H1 (cell line): Measurements from ENCODE around the gene LCN2. TPM values are rescaled to one million over a fixed set of nuclear protein-coding genes. Genes with fewer than 3 reads are reported as not detected.
"Not testable (repeated sequence)": the region's sequence is repeated elsewhere in the genome, so short reads cannot be mapped to it uniquely, and the experiment has no call there.

Experiments
- CTCF ChIA-PET: fragments of 300-600 bp; sonication (Branson Sonifier 250); formaldehyde crosslinking; loops from one replicate; lab custom pipeline; 2021; ENCODE audit not compliant: partially characterized antibody; lab: Charles Lee
- POLR2A ChIA-PET: fragments of 300-600 bp; sonication (Branson Sonifier 250); formaldehyde crosslinking; loops from one replicate; lab custom pipeline; 2021; ENCODE audit warnings: inconsistent platforms; ENCODE audit not compliant: partially characterized antibody; lab: Charles Lee
- DNase-seq, 2 experiments: peaks; one replicate each; pipeline versions ENCODE4 v3.0.0 to v3.0.0-alpha.2; 2010 to 2022; ENCODE audit warnings: low spot score in 2 of 2, low read depth in 1 of 2, mixed read lengths in 1 of 2
- FAIRE-seq: peaks from 2 replicates; lab custom pipeline; 2011; peaks lifted over from hg19 to GRCh38; lab: Jason Lieb, UNC
- H2AFZ ChIP-seq: 2 replicates; pipeline ENCODE4 v1.8.1; 2012; ENCODE audit warnings: low read length, inconsistent platforms
- H2AK5ac ChIP-seq: 2 replicates; pipeline ENCODE4 v1.6.1; 2013; ENCODE audit warnings: low read depth, low read length
- H2BK120ac ChIP-seq: replicated peaks from 2 replicates; pipeline ENCODE3; 2013; ENCODE audit warnings: low read depth, low read length, inconsistent platforms
- H2BK12ac ChIP-seq: 2 replicates; pipeline ENCODE4 v1.6.1; 2013; ENCODE audit warnings: low read depth, low read length
- H2BK15ac ChIP-seq: 2 replicates; pipeline ENCODE4 v1.6.1; 2013; ENCODE audit warnings: low read length
- H2BK20ac ChIP-seq: 2 replicates; pipeline ENCODE4 v1.6.1; 2013; ENCODE audit warnings: low read length
- H2BK5ac ChIP-seq: 2 replicates; pipeline ENCODE4 v1.6.1; 2013; ENCODE audit warnings: low read depth, low read length
- H3K14ac ChIP-seq: 2 replicates; pipeline ENCODE4 v1.6.1; 2013; ENCODE audit warnings: inconsistent platforms; ENCODE audit not compliant: insufficient read length
- H3K18ac ChIP-seq: 2 replicates; pipeline ENCODE4 v1.6.1; 2013; ENCODE audit warnings: low read length; ENCODE audit errors: extremely low read depth
- H3K23ac ChIP-seq: 2 replicates; pipeline ENCODE4 v1.6.1; 2013; ENCODE audit warnings: inconsistent platforms; ENCODE audit not compliant: insufficient read length
- H3K23me2 ChIP-seq: 2 replicates; pipeline ENCODE4 v1.6.1; 2013; ENCODE audit warnings: low read depth, low read length
- H3K27ac ChIP-seq: 2 replicates; pipeline ENCODE4 v1.6.1; 2011; ENCODE audit warnings: low read depth, low read length, inconsistent platforms
- H3K27me3 ChIP-seq, 4 experiments: replicated peaks in 1 of 4; 1 replicate in 1 of 4; 2 replicates in 3 of 4; pipeline versions ENCODE4 v1.6.1 to v1.8.1; 2011 to 2013; ENCODE audit warnings: low read length in 3 of 4, mild to moderate bottlenecking in 3 of 4, inconsistent platforms in 2 of 4, mixed read lengths in 2 of 4, moderate library complexity in 1 of 4; ENCODE audit not compliant: control insufficient read depth in 3 of 4, insufficient read depth in 3 of 4; ENCODE audit errors: extremely low read depth in 1 of 4
- H3K36me3 ChIP-seq, 4 experiments: 2 replicates each; pipeline versions ENCODE4 v1.6.1 to v1.8.1; 2011 to 2013; ENCODE audit warnings: mild to moderate bottlenecking in 4 of 4, low read length in 3 of 4, moderate library complexity in 2 of 4, control low read depth in 1 of 4, inconsistent platforms in 1 of 4; ENCODE audit not compliant: insufficient read depth in 4 of 4, control insufficient read depth in 2 of 4
- H3K4ac ChIP-seq: replicated peaks from 2 replicates; pipeline ENCODE3; 2013; ENCODE audit warnings: low read length, low read depth, mixed read lengths, inconsistent platforms; ENCODE audit not compliant: insufficient read length
- H3K4me1 ChIP-seq, 4 experiments: replicated peaks in 1 of 4; 1 replicate in 1 of 4; 2 replicates in 3 of 4; pipeline versions ENCODE4 v1.6.1 to v1.8.1; 2011 to 2013; ENCODE audit warnings: low read length in 3 of 4, inconsistent platforms in 2 of 4, mixed read lengths in 1 of 4; ENCODE audit not compliant: insufficient read depth in 4 of 4, control insufficient read depth in 3 of 4
- H3K4me2 ChIP-seq, 2 experiments: 2 replicates each; pipeline versions ENCODE4 v1.6.1 to v1.8.1; 2011 to 2013; ENCODE audit warnings: low read depth in 2 of 2, low read length in 2 of 2, control low read depth in 1 of 2, inconsistent platforms in 1 of 2, mild to moderate bottlenecking in 1 of 2; ENCODE audit not compliant: insufficient read depth in 1 of 2
- H3K4me3 ChIP-seq, 4 experiments: fragments of 200-600, 300-600 bp in 1 of 4; sonication (generic), shearing (Covaris generic), sonication (Bioruptor Twin) in 1 of 4; 2 replicates each; pipeline versions ENCODE4 v1.5.1 to v1.8.1; 2011 to 2016; ENCODE audit warnings: low read length in 4 of 4, low read depth in 3 of 4, control low read depth in 2 of 4, inconsistent platforms in 2 of 4, mild to moderate bottlenecking in 2 of 4, mixed read lengths in 1 of 4, moderate library complexity in 1 of 4; ENCODE audit not compliant: insufficient read depth in 2 of 4; ENCODE audit errors: extremely low read depth in 1 of 4
- H3K56ac ChIP-seq: replicated peaks from 2 replicates; pipeline ENCODE3; 2013; ENCODE audit warnings: low read depth, mild to moderate bottlenecking, mixed read lengths, low read length, inconsistent platforms; ENCODE audit not compliant: insufficient read length
- H3K79me1 ChIP-seq: 2 replicates; pipeline ENCODE4 v1.6.1; 2013; ENCODE audit warnings: low read depth, low read length, control low read depth
- H3K79me2 ChIP-seq, 2 experiments: 2 replicates each; pipeline versions ENCODE4 v1.6.1 to v1.8.1; 2012 to 2013; ENCODE audit warnings: low read length in 2 of 2, mild to moderate bottlenecking in 2 of 2, inconsistent platforms in 1 of 2; ENCODE audit not compliant: insufficient read depth in 2 of 2, control insufficient read depth in 1 of 2
- H3K9ac ChIP-seq, 4 experiments: replicated peaks in 1 of 4; 1 replicate in 1 of 4; 2 replicates in 3 of 4; pipeline versions ENCODE4 v1.6.1 to v1.8.1; 2011 to 2013; ENCODE audit warnings: low read depth in 3 of 4, low read length in 3 of 4, control low read depth in 2 of 4, mild to moderate bottlenecking in 2 of 4, moderate library complexity in 2 of 4, inconsistent platforms in 1 of 4; ENCODE audit errors: extremely low read depth in 1 of 4
- H3K9me3 ChIP-seq, 2 experiments: 2 replicates each; pipeline versions ENCODE4 v1.6.1 to v1.8.1; 2012 to 2013; ENCODE audit warnings: mild to moderate bottlenecking in 2 of 2, moderate library complexity in 2 of 2, control low read depth in 1 of 2, inconsistent platforms in 1 of 2, low read depth in 1 of 2, low read length in 1 of 2, mixed read lengths in 1 of 2; ENCODE audit not compliant: insufficient read depth in 2 of 2
- H4K20me1 ChIP-seq, 2 experiments: replicated peaks in 1 of 2; 2 replicates each; pipeline versions ENCODE3 to v1.8.1; 2011 to 2013; ENCODE audit warnings: inconsistent platforms in 2 of 2, low read length in 2 of 2, mild to moderate bottlenecking in 1 of 2; ENCODE audit not compliant: insufficient read depth in 2 of 2, control insufficient read depth in 1 of 2
- H4K5ac ChIP-seq: 2 replicates; pipeline ENCODE4 v1.6.1; 2013; ENCODE audit warnings: low read length, low read depth, mixed read lengths, inconsistent platforms; ENCODE audit not compliant: insufficient read length
- H4K8ac ChIP-seq: 2 replicates; pipeline ENCODE4 v1.8.0; 2013; ENCODE audit warnings: mild to moderate bottlenecking, moderate library complexity, low read length, inconsistent platforms; ENCODE audit not compliant: insufficient read depth; ENCODE audit errors: extremely low read depth
- H4K91ac ChIP-seq: replicated peaks from 2 replicates; pipeline ENCODE3; 2013; ENCODE audit warnings: low read length, mixed read lengths, inconsistent platforms; ENCODE audit not compliant: insufficient read length
- WGBS, 2 experiments: shearing (Covaris generic) in 1 of 2; methylation state at CpG; one replicate each; pipeline versions ENCODE4 v1.1.6 to v1.1.7; 2013 to 2015; ENCODE audit warnings: low lambda C conversion rate in 2 of 2, mixed read lengths in 2 of 2, inconsistent platforms in 1 of 2, low coverage in 1 of 2, missing lambda C conversion rate in 1 of 2; ENCODE audit not compliant: insufficient replicate concordance in 2 of 2, insufficient coverage in 1 of 2, insufficient read length in 1 of 2; ENCODE audit errors: extremely low coverage in 1 of 2, missing lambda C conversion rate in 1 of 2; 5-methylcytosine and 5-hydroxymethylcytosine counted together
- polyA plus RNA-seq, 7 experiments: library from polyadenylated mRNA; depleted of rRNA in 3 of 7; stranded (reverse) in 5 of 7; unstranded in 2 of 7; fragments of >200 nt in 5 of 7; fragments of 200-250 nt in 2 of 7; gene quantifications; 1 replicate in 5 of 7; 2 replicates in 1 of 7; 4 replicates in 1 of 7; pipeline versions ENCODE4 v1.2.1 to v1.2.3, GENCODE V29; 2011 to 2013; ENCODE audit warnings: missing spikeins in 2 of 7, mixed read lengths in 2 of 7
- total RNA-seq: library from RNA; stranded (reverse); fragmentation: NEBNext Ultra II Directional; extraction: Animal tissue kit (Norgen Biotek cat#: 25700); gene quantifications from 2 replicates; pipeline ENCODE4 v1.2.1, GENCODE V29; 2021
- TF ChIP-seq, protein P1 (sequence below), 3 experiments: IDR thresholded peaks; 1 replicate in 2 of 3; 2 replicates in 1 of 3; pipeline versions ENCODE4 v1.5.1 to v1.6.1; 2011; ENCODE audit warnings: low read length in 3 of 3, mild to moderate bottlenecking in 3 of 3, inconsistent platforms in 2 of 3, low read depth in 1 of 3, moderate library complexity in 1 of 3; ENCODE audit not compliant: insufficient read depth in 1 of 3; ENCODE audit errors: control extremely low read depth in 1 of 3

LCN2 gene
- total and polyA plus RNA-seq, 2 of the 8 experiments (the other 6 are each of a cell fraction or from before 2014, with no cell fraction given): 1.1 to 1.6 TPM

DNA sequence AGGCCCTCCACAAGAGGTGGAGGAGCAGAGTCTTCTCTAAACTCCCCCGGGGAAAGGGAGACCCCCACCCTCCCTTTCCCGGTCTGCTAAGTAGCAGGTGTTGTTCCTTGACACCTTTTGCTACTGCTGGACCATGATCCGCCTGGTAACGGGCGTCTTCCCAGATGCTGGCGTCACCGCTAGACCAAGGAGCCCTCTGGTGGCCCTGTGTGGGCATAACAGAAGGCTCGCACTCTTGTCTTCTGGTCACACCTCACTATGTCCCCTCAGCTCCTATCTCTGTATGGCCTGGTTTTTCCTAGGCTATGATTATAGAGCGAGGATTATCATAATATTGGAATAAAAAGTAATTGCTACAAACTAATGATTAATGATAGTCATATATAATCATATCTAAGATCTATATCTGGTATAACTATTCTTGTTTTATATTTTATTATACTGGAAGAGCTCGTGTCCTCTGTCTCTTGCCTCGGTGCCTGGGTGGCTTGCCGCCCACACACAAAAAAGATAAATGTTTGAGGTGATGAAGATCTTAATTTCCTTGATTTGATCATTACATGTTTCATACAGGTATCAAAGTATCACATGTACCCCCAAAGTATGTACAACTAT, 19.2 kb upstream of the LCN2 start:
- not testable (repeated sequence) for H3K79me1 ChIP-seq, H3K9me3 ChIP-seq, H3K36me3 ChIP-seq, H3K4ac ChIP-seq, H2BK15ac ChIP-seq, H2BK5ac ChIP-seq, H3K23ac ChIP-seq, H3K27ac ChIP-seq, H3K14ac ChIP-seq, H3K56ac ChIP-seq, H3K4me3 ChIP-seq, H4K8ac ChIP-seq, H4K91ac ChIP-seq, H3K4me2 ChIP-seq, H3K27me3 ChIP-seq, H2BK12ac ChIP-seq, H2BK20ac ChIP-seq, H3K4me1 ChIP-seq, H3K23me2 ChIP-seq, H4K5ac ChIP-seq, H3K18ac ChIP-seq, H2AK5ac ChIP-seq, H3K9ac ChIP-seq, FAIRE-seq, H2BK120ac ChIP-seq, H4K20me1 ChIP-seq, H2AFZ ChIP-seq
- POLR2A ChIA-PET: interaction anchor here (3.2 to 4.2 kb wide), 2 partner anchors 12 to 31 kb away, joined by 13 to 21 read pairs; partner anchors contain the start of gene BBLN
- DNase-seq: peak in 1 of 2 experiments; percentile 82
- TF ChIP-seq, protein P1, sequence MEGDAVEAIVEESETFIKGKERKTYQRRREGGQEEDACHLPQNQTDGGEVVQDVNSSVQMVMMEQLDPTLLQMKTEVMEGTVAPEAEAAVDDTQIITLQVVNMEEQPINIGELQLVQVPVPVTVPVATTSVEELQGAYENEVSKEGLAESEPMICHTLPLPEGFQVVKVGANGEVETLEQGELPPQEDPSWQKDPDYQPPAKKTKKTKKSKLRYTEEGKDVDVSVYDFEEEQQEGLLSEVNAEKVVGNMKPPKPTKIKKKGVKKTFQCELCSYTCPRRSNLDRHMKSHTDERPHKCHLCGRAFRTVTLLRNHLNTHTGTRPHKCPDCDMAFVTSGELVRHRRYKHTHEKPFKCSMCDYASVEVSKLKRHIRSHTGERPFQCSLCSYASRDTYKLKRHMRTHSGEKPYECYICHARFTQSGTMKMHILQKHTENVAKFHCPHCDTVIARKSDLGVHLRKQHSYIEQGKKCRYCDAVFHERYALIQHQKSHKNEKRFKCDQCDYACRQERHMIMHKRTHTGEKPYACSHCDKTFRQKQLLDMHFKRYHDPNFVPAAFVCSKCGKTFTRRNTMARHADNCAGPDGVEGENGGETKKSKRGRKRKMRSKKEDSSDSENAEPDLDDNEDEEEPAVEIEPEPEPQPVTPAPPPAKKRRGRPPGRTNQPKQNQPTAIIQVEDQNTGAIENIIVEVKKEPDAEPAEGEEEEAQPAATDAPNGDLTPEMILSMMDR (IDR thresholded peaks at IDR 0.05; ENCODE audit: control extremely low read depth in 1 of 3, insufficient read depth in 1 of 3, low read depth in 1 of 3, low read length in 3 of 3): peak in 1 of 3 experiments; percentile 4; a peak in 1 of 4 replicates
- CTCF ChIA-PET: interaction anchor here (0.8 to 9.9 kb wide), 6 partner anchors 10 to 187 kb away, joined by 3 to 74 read pairs (median 11); partner anchors contain the start of gene LCN2
- peaks cover 0 to 15% of the 10 kb centered on the region in 2 experiments; a peak in 1 of 4 replicates for H3K79me2 ChIP-seq
- WGBS, 2 experiments: 36% methylated on average over 10 of the region's 12 CpGs; no CpG with 5 or more reads in 1 of the 2 experiments
